K562 (cell line): ENCODE data around the gene UBL5. TPM values are rescaled to one million over a fixed set of nuclear protein-coding genes. Genes with fewer than 3 reads are reported as not detected.

Source experiments
- TAF9B ChIP-seq: fragments of 450-650 bp; IDR thresholded peaks from 2 replicates; pipeline ENCODE4 v1.6.1; 2018; ENCODE audit warnings: mild to moderate bottlenecking; ENCODE audit not compliant: partially characterized antibody
- TCFL5 ChIP-seq: fragments of 250-450 bp; sonication (Bioruptor Pico); conservative IDR thresholded peaks from 2 replicates; pipeline ENCODE4 v1.6.1; 2021; ENCODE audit warnings: mild to moderate bottlenecking, moderate library complexity, matching md5 sums
- ZKSCAN3 ChIP-seq: fragments of 250-450 bp; sonication (Bioruptor Pico); IDR thresholded peaks from 2 replicates; pipeline ENCODE4 v1.4.0; 2020
- polyA plus RNA-seq, 8 experiments: library from polyadenylated mRNA; depleted of rRNA in 4 of 8; stranded (reverse) in 5 of 8; unstranded in 3 of 8; fragments of >200 nt; fragmentation: Nextera tagmentation in 2 of 8; fragmentation: Illumina TruSeq in 1 of 8; extraction: Ambion mirVana in 2 of 8; extraction: Trizol in 1 of 8; gene quantifications; 2 replicates each; pipeline versions ENCODE4 v1.2.1 to v1.2.3, GENCODE V29; 2011 to 2014; ENCODE audit warnings: inconsistent platforms in 1 of 8, missing spikeins in 1 of 8
- total RNA-seq, 7 experiments: library from RNA; depleted of rRNA in 6 of 7; stranded (reverse); fragments of >200 nt in 6 of 7; fragmentation: Illumina TruSeq in 2 of 7; extraction: Trizol in 2 of 7; gene quantifications; 2 replicates each; pipeline versions ENCODE4 v1.2.1 to v1.2.3, GENCODE V29; 2011 to 2021; ENCODE audit warnings: low replicate concordance in 1 of 7
- TF ChIP-seq, protein P1 (sequence below): fragments of 200-800 bp; sonication (Bioruptor generic); IDR thresholded peaks from 2 replicates; pipeline ENCODE4 v1.6.1; 2016; ENCODE audit warnings: missing genetic modification characterization, missing compliant biosample characterization

UBL5 gene
- total and polyA plus RNA-seq, 9 of the 15 experiments (the other 6 are each of a cell fraction or from before 2014, with no cell fraction given): 410 to 1,266 (median 613) TPM

- TF ChIP-seq ZKSCAN3 (no peak), TCFL5 (CRISPR knock-in tag) (no peak), TAF9B (no peak)
- TF ChIP-seq, protein P1, sequence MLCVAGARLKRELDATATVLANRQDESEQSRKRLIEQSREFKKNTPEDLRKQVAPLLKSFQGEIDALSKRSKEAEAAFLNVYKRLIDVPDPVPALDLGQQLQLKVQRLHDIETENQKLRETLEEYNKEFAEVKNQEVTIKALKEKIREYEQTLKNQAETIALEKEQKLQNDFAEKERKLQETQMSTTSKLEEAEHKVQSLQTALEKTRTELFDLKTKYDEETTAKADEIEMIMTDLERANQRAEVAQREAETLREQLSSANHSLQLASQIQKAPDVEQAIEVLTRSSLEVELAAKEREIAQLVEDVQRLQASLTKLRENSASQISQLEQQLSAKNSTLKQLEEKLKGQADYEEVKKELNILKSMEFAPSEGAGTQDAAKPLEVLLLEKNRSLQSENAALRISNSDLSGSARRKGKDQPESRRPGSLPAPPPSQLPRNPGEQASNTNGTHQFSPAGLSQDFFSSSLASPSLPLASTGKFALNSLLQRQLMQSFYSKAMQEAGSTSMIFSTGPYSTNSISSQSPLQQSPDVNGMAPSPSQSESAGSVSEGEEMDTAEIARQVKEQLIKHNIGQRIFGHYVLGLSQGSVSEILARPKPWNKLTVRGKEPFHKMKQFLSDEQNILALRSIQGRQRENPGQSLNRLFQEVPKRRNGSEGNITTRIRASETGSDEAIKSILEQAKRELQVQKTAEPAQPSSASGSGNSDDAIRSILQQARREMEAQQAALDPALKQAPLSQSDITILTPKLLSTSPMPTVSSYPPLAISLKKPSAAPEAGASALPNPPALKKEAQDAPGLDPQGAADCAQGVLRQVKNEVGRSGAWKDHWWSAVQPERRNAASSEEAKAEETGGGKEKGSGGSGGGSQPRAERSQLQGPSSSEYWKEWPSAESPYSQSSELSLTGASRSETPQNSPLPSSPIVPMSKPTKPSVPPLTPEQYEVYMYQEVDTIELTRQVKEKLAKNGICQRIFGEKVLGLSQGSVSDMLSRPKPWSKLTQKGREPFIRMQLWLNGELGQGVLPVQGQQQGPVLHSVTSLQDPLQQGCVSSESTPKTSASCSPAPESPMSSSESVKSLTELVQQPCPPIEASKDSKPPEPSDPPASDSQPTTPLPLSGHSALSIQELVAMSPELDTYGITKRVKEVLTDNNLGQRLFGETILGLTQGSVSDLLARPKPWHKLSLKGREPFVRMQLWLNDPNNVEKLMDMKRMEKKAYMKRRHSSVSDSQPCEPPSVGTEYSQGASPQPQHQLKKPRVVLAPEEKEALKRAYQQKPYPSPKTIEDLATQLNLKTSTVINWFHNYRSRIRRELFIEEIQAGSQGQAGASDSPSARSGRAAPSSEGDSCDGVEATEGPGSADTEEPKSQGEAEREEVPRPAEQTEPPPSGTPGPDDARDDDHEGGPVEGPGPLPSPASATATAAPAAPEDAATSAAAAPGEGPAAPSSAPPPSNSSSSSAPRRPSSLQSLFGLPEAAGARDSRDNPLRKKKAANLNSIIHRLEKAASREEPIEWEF: no peak
- TF ChIP-seq, all 486 proteins: peak for 0
Measured at GRCh38 chr19:9865732-9866501, 38.2 kb downstream of the UBL5 start (continued).
